Measurements from ENCODE around the gene PCCA. TPM values are rescaled to one million over a fixed set of nuclear protein-coding genes. Genes with fewer than 3 reads are reported as not detected.
"Not testable (repeated sequence)": the region's sequence is repeated elsewhere in the genome, so short reads cannot be mapped to it uniquely, and the experiment has no call there.

The PCCA gene
- total RNA-seq, 4 donors from 2014 or later = 34.6 to 58.4 (median 40.1) TPM

DNA sequence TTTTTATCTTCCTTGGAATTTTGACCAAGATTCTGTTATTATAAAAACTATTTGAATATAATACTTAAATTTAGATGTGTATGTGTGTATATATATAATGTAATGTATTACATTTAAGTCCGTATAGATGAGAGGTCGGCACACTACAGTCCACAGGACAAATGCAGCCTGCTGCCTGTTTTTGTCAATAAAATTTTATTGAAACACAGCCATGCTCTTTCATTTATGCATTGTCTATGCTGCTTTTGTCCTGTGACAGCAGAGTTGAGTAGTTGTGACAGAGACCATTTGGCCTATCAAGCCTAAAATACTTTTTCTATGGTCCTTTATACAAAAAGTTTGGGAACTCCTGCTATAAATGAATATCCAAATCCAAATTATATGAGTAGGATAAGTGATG lies 69.7 kb downstream of the PCCA start:
- TF ChIP-seq, protein P1, sequence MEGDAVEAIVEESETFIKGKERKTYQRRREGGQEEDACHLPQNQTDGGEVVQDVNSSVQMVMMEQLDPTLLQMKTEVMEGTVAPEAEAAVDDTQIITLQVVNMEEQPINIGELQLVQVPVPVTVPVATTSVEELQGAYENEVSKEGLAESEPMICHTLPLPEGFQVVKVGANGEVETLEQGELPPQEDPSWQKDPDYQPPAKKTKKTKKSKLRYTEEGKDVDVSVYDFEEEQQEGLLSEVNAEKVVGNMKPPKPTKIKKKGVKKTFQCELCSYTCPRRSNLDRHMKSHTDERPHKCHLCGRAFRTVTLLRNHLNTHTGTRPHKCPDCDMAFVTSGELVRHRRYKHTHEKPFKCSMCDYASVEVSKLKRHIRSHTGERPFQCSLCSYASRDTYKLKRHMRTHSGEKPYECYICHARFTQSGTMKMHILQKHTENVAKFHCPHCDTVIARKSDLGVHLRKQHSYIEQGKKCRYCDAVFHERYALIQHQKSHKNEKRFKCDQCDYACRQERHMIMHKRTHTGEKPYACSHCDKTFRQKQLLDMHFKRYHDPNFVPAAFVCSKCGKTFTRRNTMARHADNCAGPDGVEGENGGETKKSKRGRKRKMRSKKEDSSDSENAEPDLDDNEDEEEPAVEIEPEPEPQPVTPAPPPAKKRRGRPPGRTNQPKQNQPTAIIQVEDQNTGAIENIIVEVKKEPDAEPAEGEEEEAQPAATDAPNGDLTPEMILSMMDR (IDR thresholded peaks at IDR 0.05) = no peak
- no peak for TF ChIP-seq POLR2A (IDR thresholded peaks at IDR 0.05)
- H3K9me3 ChIP-seq = no peaks in the 10 kb centered on the region
- H3K4me1 ChIP-seq = no peaks in the 10 kb centered on the region

DNA sequence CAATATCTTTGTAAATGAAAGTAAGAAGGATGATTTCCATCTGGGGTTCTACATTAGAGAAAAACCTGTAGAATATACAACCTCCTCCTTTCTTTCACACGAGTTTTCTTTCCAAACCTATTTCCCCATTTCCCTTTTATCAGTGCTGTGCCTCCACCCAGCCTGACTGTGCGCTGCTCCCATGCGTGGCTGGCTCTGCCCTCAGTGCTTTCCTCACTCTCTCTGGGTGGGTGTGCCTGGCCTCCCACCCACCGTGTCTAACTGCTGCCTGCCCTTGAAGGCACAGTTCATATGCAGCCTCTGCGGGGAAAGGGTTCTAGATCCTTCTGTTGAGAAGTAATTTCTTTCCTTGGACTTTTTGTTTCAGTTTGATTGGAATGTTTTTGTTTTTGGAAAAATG lies 70.7 kb downstream of the PCCA start:
- no peak for ATAC-seq
- TF ChIP-seq POLR2AphosphoS5 (IDR thresholded peaks at IDR 0.05) = no peak
- TF ChIP-seq, protein P1 (IDR thresholded peaks at IDR 0.05) = no peak
- TF ChIP-seq EP300 (IDR thresholded peaks at IDR 0.05) = no peak
- TF ChIP-seq POLR2A (IDR thresholded peaks at IDR 0.05) = no peak
- no peak overlapping the region for H3K27ac ChIP-seq
- whole genome bisulfite sequencing, 2 donors (ENCODE audit: low coverage in 1 of 2) = 61 to 87% methylated on average over 2 to 5 of the region's 5 CpGs
- no peak overlapping the region for H3K4me3 ChIP-seq
- no peaks in the 10 kb centered on the region for H3K4me1 ChIP-seq
- no peaks in the 10 kb centered on the region for H3K27me3 ChIP-seq
- no peaks in the 10 kb centered on the region for H3K9me3 ChIP-seq
- peaks cover 0 to 29% of the 10 kb centered on the region in 2 donors for H3K36me3 ChIP-seq

More for the DNA sequence above, 69.7 kb downstream of the PCCA start:
- ATAC-seq = no peak
- no peak overlapping the region for H3K4me3 ChIP-seq
- no peaks in the 10 kb centered on the region for H3K27me3 ChIP-seq
- peaks cover 0 to 29% of the 10 kb centered on the region in 2 donors for H3K36me3 ChIP-seq
- no peak overlapping the region for H3K27ac ChIP-seq
- 85 to 100% methylated on average over 2 of the region's 2 CpGs for WGBS, 2 donors (ENCODE audit: low coverage in 1 of 2)

DNA sequence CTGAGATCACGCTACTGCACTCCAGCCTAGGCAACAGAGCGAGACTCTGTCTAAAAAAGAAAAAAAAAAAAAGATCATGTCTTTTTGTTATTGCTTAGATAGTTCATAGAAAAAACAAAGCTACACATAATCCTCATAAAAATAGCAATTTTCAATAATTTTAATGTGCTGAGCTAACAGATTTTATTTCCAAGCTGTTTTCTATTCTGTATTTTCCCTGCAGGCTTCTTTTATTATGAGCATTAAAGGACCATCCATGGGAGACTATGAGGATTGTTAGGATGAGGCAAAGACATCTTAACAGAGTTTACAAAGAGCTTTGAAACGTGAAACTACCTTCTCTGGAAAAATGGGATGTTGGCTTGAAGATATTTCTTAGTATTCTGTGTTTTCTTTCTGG lies 71.6 kb downstream of the PCCA start:
- no peaks in the 10 kb centered on the region for H3K27me3 ChIP-seq
- no peak overlapping the region for H3K27ac ChIP-seq
- H3K36me3 ChIP-seq = peaks cover 0 to 21% of the 10 kb centered on the region in 2 donors
- TF ChIP-seq POLR2AphosphoS5 (IDR thresholded peaks at IDR 0.05) (no peak), POLR2A (IDR thresholded peaks at IDR 0.05) (no peak), EP300 (IDR thresholded peaks at IDR 0.05) (no peak)
- TF ChIP-seq, protein P1 (IDR thresholded peaks at IDR 0.05) = no peak
- no peaks in the 10 kb centered on the region for H3K9me3 ChIP-seq
- no peaks in the 10 kb centered on the region for H3K4me1 ChIP-seq
- ATAC-seq = no peak
- 88 to 89% methylated on average over 2 to 3 of the region's 3 CpGs for WGBS, 2 donors (ENCODE audit: low coverage in 1 of 2)
- H3K4me3 ChIP-seq = no peak overlapping the region

DNA sequence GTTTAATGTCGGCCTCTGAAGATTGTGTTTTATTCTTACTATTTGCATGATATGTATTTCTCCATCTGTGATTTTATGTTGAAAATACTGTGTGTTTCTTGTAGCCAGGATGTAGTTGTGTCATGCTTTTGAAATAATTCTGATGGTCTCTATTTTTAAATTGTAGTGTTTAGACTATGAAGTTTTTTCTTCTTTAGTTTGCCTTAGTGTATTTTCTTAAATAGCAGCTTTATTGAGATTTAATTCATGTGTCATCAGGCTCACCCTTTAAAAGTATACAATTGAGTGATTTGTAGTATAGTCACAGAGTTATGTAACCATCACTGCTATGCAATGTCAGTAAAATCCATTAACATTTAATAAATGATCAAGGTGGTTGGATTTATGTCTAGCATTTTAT lies 74.5 kb downstream of the PCCA start:
- ATAC-seq = no peak
- Histone ChIP-seq H3K27me3 (no peaks in the 10 kb centered on the region), H3K9me3 (no peaks in the 10 kb centered on the region), H3K4me1 (no peaks in the 10 kb centered on the region), H3K36me3 (peaks cover 0 to 6% of the 10 kb centered on the region in 2 donors), H3K4me3 (no peak overlapping the region), H3K27ac (no peak overlapping the region)
- TF ChIP-seq POLR2A (IDR thresholded peaks at IDR 0.05) (no peak), POLR2AphosphoS5 (IDR thresholded peaks at IDR 0.05) (no peak), EP300 (IDR thresholded peaks at IDR 0.05) (no peak)
- TF ChIP-seq, protein P1 (IDR thresholded peaks at IDR 0.05) = no peak
- WGBS, 2 donors (ENCODE audit: low coverage in 1 of 2) = 53 to 57% methylated on average over 1 of the region's 1 CpG

DNA sequence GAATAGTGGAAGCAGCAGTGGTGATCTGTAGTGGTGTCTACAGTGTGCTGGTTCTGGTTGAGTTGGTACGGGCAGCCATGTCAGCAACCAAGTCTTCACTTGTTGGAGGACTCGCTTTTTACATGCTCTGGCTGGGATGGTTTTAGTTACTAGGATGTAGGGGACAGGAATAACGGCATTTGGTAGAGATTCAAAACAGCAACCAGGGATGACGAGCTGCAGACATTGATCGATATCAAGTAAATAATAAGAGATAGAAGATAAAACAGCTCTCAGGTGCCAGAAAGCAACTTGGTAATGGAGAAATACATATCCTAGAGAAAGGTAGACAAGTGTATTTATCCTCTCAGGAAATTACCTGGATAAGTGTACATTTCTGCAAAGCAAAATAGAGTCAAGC lies 84.3 kb downstream of the PCCA start:
- 70 to 86% methylated on average over 2 to 5 of the region's 5 CpGs for WGBS, 2 donors (ENCODE audit: low coverage in 1 of 2)
- H3K27ac ChIP-seq = no peak overlapping the region
- ATAC-seq = no peak
- TF ChIP-seq EP300 (IDR thresholded peaks at IDR 0.05) = no peak
- TF ChIP-seq, protein P1 (IDR thresholded peaks at IDR 0.05) = no peak
- peaks cover 0 to 5% (median 0%) of the 10 kb centered on the region in 3 donors for H3K4me1 ChIP-seq
- H3K36me3 ChIP-seq = no peaks in the 10 kb centered on the region
- H3K9me3 ChIP-seq = no peaks in the 10 kb centered on the region
- H3K4me3 ChIP-seq = no peak overlapping the region
- no peaks in the 10 kb centered on the region for H3K27me3 ChIP-seq

DNA sequence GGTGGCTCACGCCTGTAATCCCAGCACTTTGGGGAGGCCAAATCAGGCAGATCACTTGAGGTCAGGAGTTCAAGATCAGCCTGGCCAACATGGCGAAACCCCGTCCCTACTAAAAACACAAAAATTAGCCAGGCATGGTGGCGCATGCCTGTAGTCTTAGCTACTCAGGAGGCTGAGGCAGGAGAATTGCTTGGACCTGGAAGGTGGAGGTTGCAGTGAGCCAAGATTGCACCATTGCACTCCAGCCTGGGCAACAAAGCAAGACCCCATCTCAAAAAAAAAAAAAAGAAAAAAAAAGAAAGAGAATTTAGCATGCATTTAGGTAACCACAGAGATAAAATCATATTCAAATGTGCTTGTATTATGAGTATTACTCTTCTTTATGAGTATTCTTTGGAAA lies 85.6 kb downstream of the PCCA start:
- not testable (repeated sequence) for ATAC-seq, H3K36me3 ChIP-seq, H3K4me3 ChIP-seq, H3K27me3 ChIP-seq, H3K4me1 ChIP-seq, H3K9me3 ChIP-seq, H3K27ac ChIP-seq
- 100% methylated on average over 3 of the region's 4 CpGs for WGBS, 2 donors (ENCODE audit: low coverage in 1 of 2)
